H1 (cell line): Measurements from ENCODE around the gene CDH20. TPM values are rescaled to one million over a fixed set of nuclear protein-coding genes. Genes with fewer than 3 reads are reported as not detected.

Source experiments
- CTCF ChIA-PET: fragments of 300-600 bp; sonication (Branson Sonifier 250); formaldehyde crosslinking; loops from one replicate; lab custom pipeline; 2021; ENCODE audit not compliant: partially characterized antibody; lab: Charles Lee
- POLR2A ChIA-PET: fragments of 300-600 bp; sonication (Branson Sonifier 250); formaldehyde crosslinking; loops from one replicate; lab custom pipeline; 2021; ENCODE audit warnings: inconsistent platforms; ENCODE audit not compliant: partially characterized antibody; lab: Charles Lee
- DNase-seq, 2 experiments: peaks; one replicate each; pipeline versions ENCODE4 v3.0.0 to v3.0.0-alpha.2; 2010 to 2022; ENCODE audit warnings: low spot score in 2 of 2, low read depth in 1 of 2, mixed read lengths in 1 of 2
- FAIRE-seq: peaks from 2 replicates; lab custom pipeline; 2011; peaks lifted over from hg19 to GRCh38; lab: Jason Lieb, UNC
- H2AFZ ChIP-seq: 2 replicates; pipeline ENCODE4 v1.8.1; 2012; ENCODE audit warnings: low read length, inconsistent platforms
- H2AK5ac ChIP-seq: 2 replicates; pipeline ENCODE4 v1.6.1; 2013; ENCODE audit warnings: low read depth, low read length
- H2BK120ac ChIP-seq: replicated peaks from 2 replicates; pipeline ENCODE3; 2013; ENCODE audit warnings: low read depth, low read length, inconsistent platforms
- H2BK12ac ChIP-seq: 2 replicates; pipeline ENCODE4 v1.6.1; 2013; ENCODE audit warnings: low read depth, low read length
- H2BK15ac ChIP-seq: 2 replicates; pipeline ENCODE4 v1.6.1; 2013; ENCODE audit warnings: low read length
- H2BK20ac ChIP-seq: 2 replicates; pipeline ENCODE4 v1.6.1; 2013; ENCODE audit warnings: low read length
- H2BK5ac ChIP-seq: 2 replicates; pipeline ENCODE4 v1.6.1; 2013; ENCODE audit warnings: low read depth, low read length
- H3K14ac ChIP-seq: 2 replicates; pipeline ENCODE4 v1.6.1; 2013; ENCODE audit warnings: inconsistent platforms; ENCODE audit not compliant: insufficient read length
- H3K18ac ChIP-seq: 2 replicates; pipeline ENCODE4 v1.6.1; 2013; ENCODE audit warnings: low read length; ENCODE audit errors: extremely low read depth
- H3K23ac ChIP-seq: 2 replicates; pipeline ENCODE4 v1.6.1; 2013; ENCODE audit warnings: inconsistent platforms; ENCODE audit not compliant: insufficient read length
- H3K23me2 ChIP-seq: 2 replicates; pipeline ENCODE4 v1.6.1; 2013; ENCODE audit warnings: low read depth, low read length
- H3K27ac ChIP-seq: 2 replicates; pipeline ENCODE4 v1.6.1; 2011; ENCODE audit warnings: low read depth, low read length, inconsistent platforms
- H3K27me3 ChIP-seq, 4 experiments: replicated peaks in 1 of 4; 1 replicate in 1 of 4; 2 replicates in 3 of 4; pipeline versions ENCODE4 v1.6.1 to v1.8.1; 2011 to 2013; ENCODE audit warnings: low read length in 3 of 4, mild to moderate bottlenecking in 3 of 4, inconsistent platforms in 2 of 4, mixed read lengths in 2 of 4, moderate library complexity in 1 of 4; ENCODE audit not compliant: control insufficient read depth in 3 of 4, insufficient read depth in 3 of 4; ENCODE audit errors: extremely low read depth in 1 of 4
- H3K36me3 ChIP-seq, 4 experiments: 2 replicates each; pipeline versions ENCODE4 v1.6.1 to v1.8.1; 2011 to 2013; ENCODE audit warnings: mild to moderate bottlenecking in 4 of 4, low read length in 3 of 4, moderate library complexity in 2 of 4, control low read depth in 1 of 4, inconsistent platforms in 1 of 4; ENCODE audit not compliant: insufficient read depth in 4 of 4, control insufficient read depth in 2 of 4
- H3K4ac ChIP-seq: replicated peaks from 2 replicates; pipeline ENCODE3; 2013; ENCODE audit warnings: low read length, low read depth, mixed read lengths, inconsistent platforms; ENCODE audit not compliant: insufficient read length
- H3K4me1 ChIP-seq, 4 experiments: replicated peaks in 1 of 4; 1 replicate in 1 of 4; 2 replicates in 3 of 4; pipeline versions ENCODE4 v1.6.1 to v1.8.1; 2011 to 2013; ENCODE audit warnings: low read length in 3 of 4, inconsistent platforms in 2 of 4, mixed read lengths in 1 of 4; ENCODE audit not compliant: insufficient read depth in 4 of 4, control insufficient read depth in 3 of 4
- H3K4me2 ChIP-seq, 2 experiments: 2 replicates each; pipeline versions ENCODE4 v1.6.1 to v1.8.1; 2011 to 2013; ENCODE audit warnings: low read depth in 2 of 2, low read length in 2 of 2, control low read depth in 1 of 2, inconsistent platforms in 1 of 2, mild to moderate bottlenecking in 1 of 2; ENCODE audit not compliant: insufficient read depth in 1 of 2
- H3K4me3 ChIP-seq, 4 experiments: fragments of 200-600, 300-600 bp in 1 of 4; sonication (generic), shearing (Covaris generic), sonication (Bioruptor Twin) in 1 of 4; 2 replicates each; pipeline versions ENCODE4 v1.5.1 to v1.8.1; 2011 to 2016; ENCODE audit warnings: low read length in 4 of 4, low read depth in 3 of 4, control low read depth in 2 of 4, inconsistent platforms in 2 of 4, mild to moderate bottlenecking in 2 of 4, mixed read lengths in 1 of 4, moderate library complexity in 1 of 4; ENCODE audit not compliant: insufficient read depth in 2 of 4; ENCODE audit errors: extremely low read depth in 1 of 4
- H3K56ac ChIP-seq: replicated peaks from 2 replicates; pipeline ENCODE3; 2013; ENCODE audit warnings: low read depth, mild to moderate bottlenecking, mixed read lengths, low read length, inconsistent platforms; ENCODE audit not compliant: insufficient read length
- H3K79me1 ChIP-seq: 2 replicates; pipeline ENCODE4 v1.6.1; 2013; ENCODE audit warnings: low read depth, low read length, control low read depth
- H3K79me2 ChIP-seq, 2 experiments: 2 replicates each; pipeline versions ENCODE4 v1.6.1 to v1.8.1; 2012 to 2013; ENCODE audit warnings: low read length in 2 of 2, mild to moderate bottlenecking in 2 of 2, inconsistent platforms in 1 of 2; ENCODE audit not compliant: insufficient read depth in 2 of 2, control insufficient read depth in 1 of 2
- H3K9ac ChIP-seq, 4 experiments: replicated peaks in 1 of 4; 1 replicate in 1 of 4; 2 replicates in 3 of 4; pipeline versions ENCODE4 v1.6.1 to v1.8.1; 2011 to 2013; ENCODE audit warnings: low read depth in 3 of 4, low read length in 3 of 4, control low read depth in 2 of 4, mild to moderate bottlenecking in 2 of 4, moderate library complexity in 2 of 4, inconsistent platforms in 1 of 4; ENCODE audit errors: extremely low read depth in 1 of 4
- H3K9me3 ChIP-seq, 2 experiments: 2 replicates each; pipeline versions ENCODE4 v1.6.1 to v1.8.1; 2012 to 2013; ENCODE audit warnings: mild to moderate bottlenecking in 2 of 2, moderate library complexity in 2 of 2, control low read depth in 1 of 2, inconsistent platforms in 1 of 2, low read depth in 1 of 2, low read length in 1 of 2, mixed read lengths in 1 of 2; ENCODE audit not compliant: insufficient read depth in 2 of 2
- H4K20me1 ChIP-seq, 2 experiments: replicated peaks in 1 of 2; 2 replicates each; pipeline versions ENCODE3 to v1.8.1; 2011 to 2013; ENCODE audit warnings: inconsistent platforms in 2 of 2, low read length in 2 of 2, mild to moderate bottlenecking in 1 of 2; ENCODE audit not compliant: insufficient read depth in 2 of 2, control insufficient read depth in 1 of 2
- H4K5ac ChIP-seq: 2 replicates; pipeline ENCODE4 v1.6.1; 2013; ENCODE audit warnings: low read length, low read depth, mixed read lengths, inconsistent platforms; ENCODE audit not compliant: insufficient read length
- H4K8ac ChIP-seq: 2 replicates; pipeline ENCODE4 v1.8.0; 2013; ENCODE audit warnings: mild to moderate bottlenecking, moderate library complexity, low read length, inconsistent platforms; ENCODE audit not compliant: insufficient read depth; ENCODE audit errors: extremely low read depth
- H4K91ac ChIP-seq: replicated peaks from 2 replicates; pipeline ENCODE3; 2013; ENCODE audit warnings: low read length, mixed read lengths, inconsistent platforms; ENCODE audit not compliant: insufficient read length
- CREB1 ChIP-seq: IDR thresholded peaks from 2 replicates; pipeline ENCODE4 v1.6.1; 2012; ENCODE audit warnings: inconsistent platforms
- CTCF ChIP-seq, 3 experiments: IDR thresholded peaks; 1 replicate in 2 of 3; 2 replicates in 1 of 3; pipeline versions ENCODE4 v1.5.1 to v1.6.1; 2011; ENCODE audit warnings: low read length in 3 of 3, mild to moderate bottlenecking in 3 of 3, inconsistent platforms in 2 of 3, low read depth in 1 of 3, moderate library complexity in 1 of 3; ENCODE audit not compliant: insufficient read depth in 1 of 3; ENCODE audit errors: control extremely low read depth in 1 of 3
- KDM1A ChIP-seq: fragments of 200-600, 300-600 bp; sonication (generic); IDR thresholded peaks from 2 replicates; pipeline ENCODE4 v1.7.1; 2016; ENCODE audit warnings: mild to moderate bottlenecking, low read length, borderline replicate concordance
- MAX ChIP-seq: IDR thresholded peaks from 2 replicates; pipeline ENCODE4 v1.6.1; 2012; ENCODE audit warnings: inconsistent platforms
- RAD21 ChIP-seq, 2 experiments: IDR thresholded peaks in 1 of 2; conservative IDR thresholded peaks in 1 of 2; 2 replicates each; pipeline ENCODE4 v1.6.1; 2011; ENCODE audit warnings: low read depth in 2 of 2, low read length in 2 of 2, improper control_type of control experiment in 1 of 2, inconsistent platforms in 1 of 2, mild to moderate bottlenecking in 1 of 2, moderate library complexity in 1 of 2
- RBBP5 ChIP-seq: IDR thresholded peaks from 2 replicates; pipeline ENCODE4 v1.7.1; 2012; ENCODE audit warnings: low read depth, mild to moderate bottlenecking, inconsistent platforms, low read length, moderate library complexity, borderline replicate concordance
- SIN3A ChIP-seq, 2 experiments: IDR thresholded peaks in 1 of 2; conservative IDR thresholded peaks in 1 of 2; 2 replicates each; pipeline ENCODE4 v1.6.1; 2011 to 2012; ENCODE audit warnings: low read length in 2 of 2, improper control_type of control experiment in 1 of 2, low read depth in 1 of 2, mild to moderate bottlenecking in 1 of 2
- SP1 ChIP-seq: IDR thresholded peaks from 2 replicates; pipeline ENCODE4 v1.6.1; 2011; ENCODE audit warnings: low read depth, low read length
- YY1 ChIP-seq: IDR thresholded peaks from 2 replicates; pipeline ENCODE4 v1.6.1; 2011; ENCODE audit warnings: low read depth, mild to moderate bottlenecking, low read length
- ZNF274 ChIP-seq: IDR thresholded peaks from 2 replicates; pipeline ENCODE4 v1.7.0; 2012; ENCODE audit warnings: low read length, borderline replicate concordance; ENCODE audit errors: extremely low read depth
- WGBS, 2 experiments: shearing (Covaris generic) in 1 of 2; methylation state at CpG; one replicate each; pipeline versions ENCODE4 v1.1.6 to v1.1.7; 2013 to 2015; ENCODE audit warnings: low lambda C conversion rate in 2 of 2, mixed read lengths in 2 of 2, inconsistent platforms in 1 of 2, low coverage in 1 of 2, missing lambda C conversion rate in 1 of 2; ENCODE audit not compliant: insufficient replicate concordance in 2 of 2, insufficient coverage in 1 of 2, insufficient read length in 1 of 2; ENCODE audit errors: extremely low coverage in 1 of 2, missing lambda C conversion rate in 1 of 2; 5-methylcytosine and 5-hydroxymethylcytosine counted together
- polyA plus RNA-seq, 7 experiments: library from polyadenylated mRNA; depleted of rRNA in 3 of 7; stranded (reverse) in 5 of 7; unstranded in 2 of 7; fragments of >200 nt in 5 of 7; fragments of 200-250 nt in 2 of 7; gene quantifications; 1 replicate in 5 of 7; 2 replicates in 1 of 7; 4 replicates in 1 of 7; pipeline versions ENCODE4 v1.2.1 to v1.2.3, GENCODE V29; 2011 to 2013; ENCODE audit warnings: missing spikeins in 2 of 7, mixed read lengths in 2 of 7
- total RNA-seq: library from RNA; stranded (reverse); fragmentation: NEBNext Ultra II Directional; extraction: Animal tissue kit (Norgen Biotek cat#: 25700); gene quantifications from 2 replicates; pipeline ENCODE4 v1.2.1, GENCODE V29; 2021

The CDH20 gene
- total and polyA plus RNA-seq, 2 of the 8 experiments (the other 6 are each of a cell fraction or from before 2014, with no cell fraction given): 0.07 to 0.12 TPM

- Histone ChIP-seq H2BK12ac (no peak overlapping the region), H3K4ac (no peak overlapping the region), H2BK120ac (no peak overlapping the region), H4K91ac (no peak overlapping the region), H3K18ac (no peak overlapping the region), H3K79me2 (no peaks in the 10 kb centered on the region), H4K8ac (no peak overlapping the region), H3K27me3 (no peaks in the 10 kb centered on the region), H2BK5ac (no peak overlapping the region), H3K23ac (no peak overlapping the region), H2BK15ac (no peak overlapping the region), H3K56ac (no peak overlapping the region), H3K23me2 (no peaks in the 10 kb centered on the region), H3K4me1 (no peaks in the 10 kb centered on the region), H3K27ac (no peak overlapping the region), H3K4me2 (no peak overlapping the region), H2AK5ac (no peak overlapping the region), H4K20me1 (no peaks in the 10 kb centered on the region), H3K9ac (no peak overlapping the region), H4K5ac (no peak overlapping the region), H3K9me3 (no peaks in the 10 kb centered on the region), H2AFZ (no peak overlapping the region), H3K79me1 (no peaks in the 10 kb centered on the region), H3K14ac (no peak overlapping the region), H2BK20ac (no peak overlapping the region), H3K4me3 (no peak overlapping the region), H3K36me3 (no peaks in the 10 kb centered on the region)
- WGBS, 2 experiments: 79% methylated on average over 6 of the region's 6 CpGs; no CpG with 5 or more reads in 1 of the 2 experiments
- ChIA-PET CTCF (interaction anchor here (0.9 to 1.5 kb wide), 5 partner anchors 9 to 312 kb away, joined by 3 to 4 read pairs (median 3); no protein-coding TSS in a partner anchor), POLR2A (no interaction called here)
- no peak for FAIRE-seq
- no peak for DNase-seq
- no peak for TF ChIP-seq CTCF (IDR thresholded peaks at IDR 0.05; ENCODE audit: control extremely low read depth in 1 of 3, insufficient read depth in 1 of 3, low read depth in 1 of 3, low read length in 3 of 3)
- no peak for TF ChIP-seq KDM1A
- TF ChIP-seq YY1: no peak
- no peak for TF ChIP-seq MAX
- no peak for TF ChIP-seq RBBP5
- no peak for TF ChIP-seq RAD21 (IDR thresholded peaks at IDR 0.05 in 1 of 2, conservative IDR thresholded peaks at IDR 0.05 in 1 of 2; ENCODE audit: low read depth in 2 of 2, low read length in 2 of 2)
- no peak for TF ChIP-seq SP1
- no peak for TF ChIP-seq SIN3A (conservative IDR thresholded peaks at IDR 0.05 in 1 of 2, IDR thresholded peaks at IDR 0.05 in 1 of 2; ENCODE audit: low read depth in 1 of 2, low read length in 2 of 2)
- no peak for TF ChIP-seq CREB1
- TF ChIP-seq ZNF274: no peak
Observed at GRCh38 chr18:61589053-61589723, 256.0 kb downstream of the CDH20 start.
